ENCODE results near the gene IGF2BP2.

GRCh38 chr3:185631108-185631507, 193.7 kb downstream of the IGF2BP2 start:
- TF ChIP-seq POLR2A (IDR thresholded peaks at IDR 0.05; ENCODE audit: low read length) (no peak), GATA1 (IDR thresholded peaks at IDR 0.05; ENCODE audit: low read depth, low read length) (no peak)
